HG03521 (cell line): Measurements from ENCODE around the gene CEP170B.
"Not testable (repeated sequence)": the region's sequence is repeated elsewhere in the genome, so short reads cannot be mapped to it uniquely, and the experiment has no call there.

ENCODE experiments used
- ATAC-seq: cut with Tn5 transposase; IDR thresholded peaks from one replicate; pipeline ENCODE4 v1.9.1; 2021; ENCODE audit warnings: mild to moderate bottlenecking, moderate library complexity; ENCODE audit not compliant: unreplicated experiment

CEP170B gene

GRCh38 chr14:104843442-104844305, 21.4 kb upstream of the CEP170B start:
- ATAC-seq = no peak

- no peak for ATAC-seq
Measured at GRCh38 chr14:104844306-104845032, 20.6 kb upstream of the CEP170B start.

- no peak for ATAC-seq
Measured at GRCh38 chr14:104845033-104845666, 19.9 kb upstream of the CEP170B start.

- no peak for ATAC-seq
Measured at GRCh38 chr14:104845834-104846441, 19.1 kb upstream of the CEP170B start.

- no peak for ATAC-seq
Measured at GRCh38 chr14:104852280-104852663, 12.8 kb upstream of the CEP170B start.

- no peak for ATAC-seq
Measured at GRCh38 chr14:104855532-104856090, 9.5 kb upstream of the CEP170B start.

GRCh38 chr14:104856157-104856868, 8.8 kb upstream of the CEP170B start:
- no peak for ATAC-seq

- no peak for ATAC-seq
Measured at GRCh38 chr14:104856869-104857860, 7.9 kb upstream of the CEP170B start.

GRCh38 chr14:104857931-104858330, 7.1 kb upstream of the CEP170B start:
- ATAC-seq = not testable (repeated sequence)

GRCh38 chr14:104858811-104859426, 6.1 kb upstream of the CEP170B start:
- ATAC-seq = no peak

- no peak for ATAC-seq
Measured at GRCh38 chr14:104859900-104860299, 5.2 kb upstream of the CEP170B start.

- no peak for ATAC-seq
Measured at GRCh38 chr14:104860414-104860813, 4.7 kb upstream of the CEP170B start.

GRCh38 chr14:104863131-104863862, 1.8 kb upstream of the CEP170B start:
- no peak for ATAC-seq

GRCh38 chr14:104863923-104864266, 1.2 kb upstream of the CEP170B start:
- no peak for ATAC-seq

GRCh38 chr14:104864267-104865080, 594 bp upstream of the CEP170B start:
- ATAC-seq = no peak

- ATAC-seq = no peak
Measured at GRCh38 chr14:104865631-104866441, 768 bp downstream of the CEP170B start.
